Naive thymus-derived CD4-positive, alpha-beta T cell (primary cell): Measurements from ENCODE around the gene TPM2. TPM values are rescaled to one million over a fixed set of nuclear protein-coding genes. Genes with fewer than 3 reads are reported as not detected.

Experiments
- ATAC-seq: fragments of 150-1000 bp; cut with Tn5 transposase; 2 replicates; pipeline ENCODE4 v1.10.0; 2021; ENCODE audit warnings: mild to moderate bottlenecking, moderate library complexity
- CTCF ChIA-PET: fragments of 350-600 bp; sonication (Branson Sonifier 250); formaldehyde crosslinking; loops from one replicate; lab custom pipeline; 2021; ENCODE audit warnings: antibody characterized with exemption; lab: Charles Lee
- POLR2A ChIA-PET: fragments of 350-600 bp; sonication (Branson Sonifier 250); formaldehyde crosslinking; loops from one replicate; lab custom pipeline; 2021; ENCODE audit warnings: antibody characterized with exemption, inconsistent platforms; lab: Charles Lee
- DNase-seq, 9 donors: peaks; one replicate each; pipeline versions ENCODE4 v3.0.0 to v3.0.0-alpha.2; 2020 to 2022; ENCODE audit warnings: mixed read lengths in 1 of 9
- H3K27ac ChIP-seq: one replicate; pipeline ENCODE4 v1.7.0; 2013; ENCODE audit warnings: mild to moderate bottlenecking, low read depth, low read length, moderate library complexity
- H3K27me3 ChIP-seq, 2 donors: one replicate each; pipeline ENCODE4 v1.7.0; 2013; ENCODE audit warnings: low read length in 2 of 2, mild to moderate bottlenecking in 2 of 2, moderate library complexity in 2 of 2; ENCODE audit not compliant: control insufficient read depth in 2 of 2, insufficient read depth in 2 of 2
- H3K36me3 ChIP-seq, 3 experiments: 1 replicate in 2 of 3; 2 replicates in 1 of 3; pipeline ENCODE4 v1.7.0; 2013; ENCODE audit warnings: low read length in 3 of 3, mild to moderate bottlenecking in 3 of 3, moderate library complexity in 1 of 3; ENCODE audit not compliant: insufficient read depth in 3 of 3, control insufficient read depth in 2 of 3
- H3K4me1 ChIP-seq, 2 donors: one replicate each; pipeline ENCODE4 v1.7.0; 2013; ENCODE audit warnings: low read length in 2 of 2, mild to moderate bottlenecking in 2 of 2, moderate library complexity in 1 of 2; ENCODE audit not compliant: control insufficient read depth in 2 of 2, insufficient read depth in 2 of 2
- H3K4me3 ChIP-seq: 2 replicates; pipeline ENCODE4 v1.7.0; 2013; ENCODE audit warnings: mild to moderate bottlenecking, low read length
- H3K9me3 ChIP-seq, 3 experiments: 1 replicate in 2 of 3; 2 replicates in 1 of 3; pipeline ENCODE4 v1.7.0; 2013; ENCODE audit warnings: low read length in 3 of 3; ENCODE audit not compliant: control insufficient read depth in 2 of 3
- H3K27ac Mint-ChIP-seq, 9 donors: one replicate each; pipeline ENCODE4 v1.8.0; 2020 to 2022; ENCODE audit warnings: mixed read lengths in 9 of 9, mild to moderate bottlenecking in 8 of 9, moderate library complexity in 5 of 9, inconsistent platforms in 2 of 9
- H3K27me3 Mint-ChIP-seq, 5 donors: one replicate each; pipeline ENCODE4 v1.8.0; 2021 to 2022; ENCODE audit warnings: mixed read lengths in 5 of 5, mild to moderate bottlenecking in 1 of 5
- H3K36me3 Mint-ChIP-seq, 5 donors: one replicate each; pipeline ENCODE4 v1.8.0; 2020 to 2022; ENCODE audit warnings: mixed read lengths in 5 of 5, mild to moderate bottlenecking in 3 of 5, inconsistent platforms in 1 of 5
- H3K4me1 Mint-ChIP-seq, 7 donors: one replicate each; pipeline ENCODE4 v1.8.0; 2020 to 2022; ENCODE audit warnings: mixed read lengths in 7 of 7, mild to moderate bottlenecking in 3 of 7, inconsistent platforms in 1 of 7
- H3K4me3 Mint-ChIP-seq, 10 donors: one replicate each; pipeline ENCODE4 v1.8.0; 2020 to 2022; ENCODE audit warnings: mild to moderate bottlenecking in 10 of 10, mixed read lengths in 10 of 10, moderate library complexity in 6 of 10, inconsistent platforms in 2 of 10
- H3K9me3 Mint-ChIP-seq, 11 donors: one replicate each; pipeline ENCODE4 v1.8.0; 2020 to 2022; ENCODE audit warnings: mixed read lengths in 11 of 11, mild to moderate bottlenecking in 4 of 11, inconsistent platforms in 1 of 11, moderate library complexity in 1 of 11
- intact Hi-C, 2 donors: fragments of 100-400 bp; cut with micrococcal nuclease; formaldehyde crosslinking; loops; one replicate each; pipeline ENCODE4 v1.15.1; 2023
- polyA plus RNA-seq, 2 donors: library from polyadenylated mRNA; unstranded; fragments of 300-500 nt; fragmentation: Illumina TruSeq; gene quantifications; one replicate each; pipeline ENCODE4 v1.2.3, GENCODE V29; 2021
- total RNA-seq, 6 experiments: library from RNA in 5 of 6; stranded (reverse) in 5 of 6; gene quantifications; 1 replicate in 5 of 6; 2 replicates in 1 of 6; pipeline ENCODE4 v1.2.3 and lab custom pipeline; 2021 to 2026

Gene TPM2
- total and polyA plus RNA-seq, 7 experiments from 2014 or later, result 0.87 to 136 (median 40.0) TPM; not detected in 1

DNA sequence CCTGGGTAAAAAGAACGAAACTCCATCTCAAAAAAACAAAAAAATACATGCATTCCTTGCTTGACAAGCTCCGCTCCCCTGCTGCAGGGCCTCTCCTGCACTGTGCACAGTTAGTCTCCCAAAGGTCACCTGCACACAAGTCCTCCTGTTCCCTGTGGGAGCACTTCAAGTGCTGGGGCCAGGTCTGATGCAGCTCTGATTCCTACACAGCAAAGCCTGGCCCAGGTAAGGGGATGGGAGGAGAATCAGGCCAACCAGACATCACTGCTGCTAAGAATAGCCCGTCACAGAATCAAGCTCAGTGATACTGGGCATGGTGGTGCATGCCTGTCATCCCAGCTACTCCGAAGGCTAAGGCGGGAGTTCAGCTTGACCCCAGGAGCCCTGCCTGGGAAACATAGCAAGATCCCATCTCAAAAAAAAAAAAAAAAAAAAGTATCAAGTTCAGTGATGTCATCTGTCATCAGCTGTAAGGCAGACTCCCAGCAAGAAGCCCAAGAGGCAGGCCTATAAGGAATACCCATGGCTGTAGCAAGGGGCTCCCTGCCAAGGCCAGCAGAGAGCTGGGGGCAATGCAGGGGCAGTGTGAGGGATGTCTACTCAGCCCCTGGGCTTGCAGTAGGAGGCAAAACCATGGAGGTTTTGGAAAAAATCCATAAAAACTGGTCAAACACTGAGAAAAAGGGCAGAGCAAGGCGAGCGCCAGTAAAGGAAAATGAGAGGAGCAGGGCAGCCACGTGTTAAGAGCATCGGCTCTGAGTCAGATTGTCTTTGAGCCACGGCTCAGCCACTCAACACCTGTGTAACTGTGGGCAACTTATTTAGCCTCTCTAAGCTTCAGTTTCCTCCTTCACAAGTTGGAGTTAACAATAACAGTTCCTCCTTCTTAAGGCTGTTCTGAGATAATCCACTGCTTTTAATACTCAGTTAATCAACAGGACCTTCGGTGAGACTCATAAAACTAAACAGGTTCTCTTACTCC lies 3.2 kb downstream of the TPM2 start:
- no peak overlapping the region for H3K27ac ChIP-seq
- H3K27ac Mint-ChIP-seq, result peak overlapping the region in 3 of 9 donors; percentile 10 to 38 (median 29)
- H3K4me1 Mint-ChIP-seq, result peaks cover 10 to 29% (median 18%) of the 10 kb centered on the region in 7 donors
- peaks cover 0 to 12% (median 0%) of the 10 kb centered on the region in 3 experiments for H3K36me3 ChIP-seq
- peaks cover 0 to 4% of the 10 kb centered on the region in 2 donors for H3K4me1 ChIP-seq
- H3K9me3 Mint-ChIP-seq, result no peaks in the 10 kb centered on the region
- ATAC-seq (no peak), DNase-seq (no peak)
- no peaks in the 10 kb centered on the region for H3K9me3 ChIP-seq
- H3K27me3 ChIP-seq, result no peaks in the 10 kb centered on the region
- H3K4me3 Mint-ChIP-seq, result no peak overlapping the region
- POLR2A ChIA-PET, result interaction anchor here (0.8 to 0.9 kb wide), 4 partner anchors 21 to 118 kb away, joined by 3 to 6 read pairs (median 3); no protein-coding TSS in a partner anchor
- CTCF ChIA-PET, result interaction anchor here (0.6 to 1.5 kb wide), 4 partner anchors 10 to 199 kb away, joined by 4 to 8 read pairs (median 6); partner anchors contain the start of gene ARHGEF39
- no peak overlapping the region for H3K4me3 ChIP-seq
- H3K27me3 Mint-ChIP-seq, result no peaks in the 10 kb centered on the region
- peaks cover 0 to 4% (median 0%) of the 10 kb centered on the region in 5 donors for H3K36me3 Mint-ChIP-seq
- intact Hi-C loops, result no loop called here

DNA sequence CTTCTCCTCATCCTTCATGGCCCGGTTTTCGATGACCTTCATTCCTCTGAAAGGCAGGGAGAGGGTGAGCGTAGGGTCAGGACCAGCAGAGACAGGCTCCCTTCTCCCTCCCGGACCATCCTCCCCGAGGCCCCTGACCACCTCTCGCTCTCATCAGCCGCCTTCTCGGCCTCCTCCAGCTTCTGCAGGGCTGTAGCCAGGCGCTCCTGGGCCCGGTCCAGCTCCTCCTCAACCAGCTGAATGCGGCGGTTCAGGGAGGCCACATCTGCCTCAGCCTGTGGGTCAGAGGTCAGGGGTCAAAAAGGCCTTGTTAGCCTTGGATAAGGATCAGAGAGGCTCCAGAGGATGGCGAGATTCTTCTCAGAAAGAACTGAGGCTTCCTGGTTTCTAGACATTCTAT lies 4.2 kb downstream of the TPM2 start:
- intact Hi-C loops, result no loop called here
- H3K27me3 ChIP-seq, result no peaks in the 10 kb centered on the region
- no peak overlapping the region for H3K4me3 Mint-ChIP-seq
- no peak overlapping the region for H3K4me3 ChIP-seq
- no peaks in the 10 kb centered on the region for H3K9me3 ChIP-seq
- no peak overlapping the region for H3K27ac ChIP-seq
- H3K4me1 Mint-ChIP-seq, result peaks cover 5 to 21% (median 13%) of the 10 kb centered on the region in 7 donors
- DNase-seq (no peak), ATAC-seq (no peak)
- H3K36me3 Mint-ChIP-seq, result peaks cover 0 to 4% (median 0%) of the 10 kb centered on the region in 5 donors
- H3K4me1 ChIP-seq, result no peaks in the 10 kb centered on the region
- peaks cover 0 to 12% (median 0%) of the 10 kb centered on the region in 3 experiments for H3K36me3 ChIP-seq
- H3K27me3 Mint-ChIP-seq, result peaks cover 0 to 2% (median 0%) of the 10 kb centered on the region in 5 donors
- H3K9me3 Mint-ChIP-seq, result no peaks in the 10 kb centered on the region
- H3K27ac Mint-ChIP-seq, result no peak overlapping the region
- CTCF ChIA-PET, result no interaction called here
- POLR2A ChIA-PET, result no interaction called here

DNA sequence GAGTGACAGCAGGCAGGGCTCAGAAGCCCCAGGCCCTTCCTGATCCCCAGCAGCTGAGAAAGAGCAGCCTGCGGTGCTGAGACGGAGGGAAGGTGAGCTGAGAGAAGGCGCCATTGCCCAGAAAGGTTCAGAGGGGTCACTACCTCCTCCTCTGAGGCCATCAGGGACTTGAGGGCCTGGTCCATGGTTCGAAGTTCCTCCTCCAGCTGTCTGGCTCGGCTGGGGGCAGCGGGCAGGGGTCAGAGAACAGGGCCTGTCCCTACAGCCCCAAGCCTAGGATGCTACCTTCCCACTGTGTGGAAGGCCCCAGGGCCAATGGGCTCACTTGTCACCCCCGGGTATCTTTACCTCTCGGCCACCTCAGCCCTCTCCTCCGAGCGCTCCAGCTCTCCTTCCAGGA lies 4.8 kb downstream of the TPM2 start:
- H3K27ac Mint-ChIP-seq, result no peak overlapping the region

DNA sequence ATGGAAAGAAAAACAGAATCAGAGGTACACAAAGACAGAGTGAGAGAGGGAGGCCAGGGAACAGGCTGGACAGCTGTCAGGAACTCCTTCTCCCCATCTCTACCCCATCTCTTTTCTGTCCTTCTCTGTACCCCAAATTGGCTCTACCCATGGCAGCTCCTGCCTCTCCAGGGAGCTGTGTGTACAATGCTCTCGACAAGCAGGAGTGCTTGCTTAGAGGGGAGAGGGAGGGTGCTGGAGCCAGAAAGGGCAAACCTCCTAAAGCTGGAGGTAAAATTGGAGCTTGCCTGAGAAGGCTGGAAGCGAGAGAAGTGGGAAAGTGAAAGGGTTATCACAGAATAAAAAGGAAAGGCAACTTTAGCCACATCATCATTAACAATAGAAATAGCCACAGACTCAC lies 6.4 kb downstream of the TPM2 start:
- H3K4me1 Mint-ChIP-seq, result peaks cover 0 to 12% (median 4%) of the 10 kb centered on the region in 7 donors
- no peak overlapping the region for H3K4me3 ChIP-seq
- H3K27me3 ChIP-seq, result no peaks in the 10 kb centered on the region
- H3K4me3 Mint-ChIP-seq, result no peak overlapping the region
- intact Hi-C loops, result no loop called here
- no peaks in the 10 kb centered on the region for H3K9me3 Mint-ChIP-seq
- peaks cover 0 to 12% (median 0%) of the 10 kb centered on the region in 3 experiments for H3K36me3 ChIP-seq
- DNase-seq (no peak), ATAC-seq (no peak)
- H3K27ac Mint-ChIP-seq, result peak overlapping the region in 1 of 9 donors; percentile 78
- no peak overlapping the region for H3K27ac ChIP-seq
- ChIA-PET POLR2A (interaction anchor here (0.7 kb wide), 1 partner anchor 64 kb away, joined by 3 read pairs; no protein-coding TSS in a partner anchor), CTCF (interaction anchor here (0.9 to 1.6 kb wide), 3 partner anchors 14 to 37 kb away, joined by 3 to 5 read pairs (median 3); no protein-coding TSS in a partner anchor)
- no peaks in the 10 kb centered on the region for H3K9me3 ChIP-seq
- H3K36me3 Mint-ChIP-seq, result peaks cover 0 to 4% (median 0%) of the 10 kb centered on the region in 5 donors
- H3K27me3 Mint-ChIP-seq, result peaks cover 0 to 4% (median 0%) of the 10 kb centered on the region in 5 donors
- no peaks in the 10 kb centered on the region for H3K4me1 ChIP-seq

More for the DNA sequence above, 4.8 kb downstream of the TPM2 start:
- ChIA-PET POLR2A (no interaction called here), CTCF (interaction anchor here (1.5 kb wide), 1 partner anchor 11 kb away, joined by 7 read pairs; no protein-coding TSS in a partner anchor)
- Histone ChIP-seq H3K27ac (no peak overlapping the region), H3K9me3 (no peaks in the 10 kb centered on the region), H3K4me3 (no peak overlapping the region), H3K36me3 (peaks cover 0 to 12% (median 0%) of the 10 kb centered on the region in 3 experiments), H3K4me1 (no peaks in the 10 kb centered on the region), H3K27me3 (no peaks in the 10 kb centered on the region)
- no peak for ATAC-seq
- intact Hi-C loops, result no loop called here
- no peak for DNase-seq
- peaks cover 0 to 4% (median 0%) of the 10 kb centered on the region in 5 donors for H3K36me3 Mint-ChIP-seq
- peaks cover 0 to 2% (median 0%) of the 10 kb centered on the region in 5 donors for H3K27me3 Mint-ChIP-seq
- H3K4me3 Mint-ChIP-seq, result no peak overlapping the region
- H3K9me3 Mint-ChIP-seq, result no peaks in the 10 kb centered on the region
- H3K4me1 Mint-ChIP-seq, result peaks cover 5 to 21% (median 13%) of the 10 kb centered on the region in 7 donors

DNA sequence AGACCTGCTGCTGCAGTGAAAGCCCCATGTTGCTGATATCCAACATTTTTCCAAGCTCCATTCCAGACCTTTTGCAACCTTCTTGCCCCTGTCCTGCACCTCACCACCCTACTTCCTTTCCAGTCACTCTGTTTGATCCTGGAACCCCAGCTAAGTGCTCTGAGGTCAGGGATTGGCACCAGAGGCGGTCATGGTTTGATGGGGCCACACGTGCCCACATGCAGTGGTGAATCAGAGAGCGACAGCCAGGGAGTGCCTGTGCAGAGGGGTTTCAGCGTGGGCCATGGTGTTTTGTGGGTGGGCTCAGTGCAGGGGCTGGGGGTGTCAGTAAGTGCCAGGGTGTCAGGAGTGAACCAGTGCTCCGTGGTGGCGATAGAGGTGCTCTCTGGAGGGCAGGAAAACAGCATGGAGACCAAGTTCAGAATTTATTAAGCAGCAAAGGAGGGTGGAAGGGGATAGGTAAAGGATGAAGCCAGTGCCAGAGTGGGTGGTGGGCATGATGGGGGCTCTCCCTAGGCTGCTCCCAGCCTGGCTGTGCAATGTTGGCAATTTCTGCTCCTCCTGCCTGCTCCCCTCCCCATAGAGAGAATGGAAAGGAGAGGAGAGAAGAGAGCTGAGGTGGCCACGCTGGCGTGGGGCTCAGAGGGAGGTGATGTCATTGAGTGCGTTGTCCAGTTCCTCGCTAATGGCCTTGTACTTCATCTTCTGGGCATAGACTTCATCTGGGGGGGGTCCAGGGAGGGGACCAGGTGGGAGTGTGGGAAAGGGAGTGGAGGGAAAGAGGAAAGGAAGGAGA lies 7.0 kb downstream of the TPM2 start:
- ChIA-PET POLR2A (interaction anchor here (0.7 kb wide), 1 partner anchor 65 kb away, joined by 3 read pairs; no protein-coding TSS in a partner anchor), CTCF (interaction anchor here (1.0 to 1.6 kb wide), 2 partner anchors 12 to 21 kb away, joined by 5 to 6 read pairs; no protein-coding TSS in a partner anchor)
- Histone ChIP-seq H3K4me3 (no peak overlapping the region), H3K9me3 (no peaks in the 10 kb centered on the region), H3K4me1 (no peaks in the 10 kb centered on the region), H3K27ac (no peak overlapping the region), H3K36me3 (peaks cover 0 to 12% (median 0%) of the 10 kb centered on the region in 3 experiments), H3K27me3 (no peaks in the 10 kb centered on the region)
- ATAC-seq, result no peak
- H3K27me3 Mint-ChIP-seq, result peaks cover 0 to 4% (median 0%) of the 10 kb centered on the region in 5 donors
- peak overlapping the region in 3 of 9 donors; percentile 6 to 78 (median 43) for H3K27ac Mint-ChIP-seq
- intact Hi-C loops, result no loop called here
- H3K9me3 Mint-ChIP-seq, result no peaks in the 10 kb centered on the region
- no peak for DNase-seq
- H3K36me3 Mint-ChIP-seq, result peaks cover 0 to 4% (median 0%) of the 10 kb centered on the region in 5 donors
- no peak overlapping the region for H3K4me3 Mint-ChIP-seq
- H3K4me1 Mint-ChIP-seq, result peaks cover 0 to 12% (median 4%) of the 10 kb centered on the region in 7 donors

DNA sequence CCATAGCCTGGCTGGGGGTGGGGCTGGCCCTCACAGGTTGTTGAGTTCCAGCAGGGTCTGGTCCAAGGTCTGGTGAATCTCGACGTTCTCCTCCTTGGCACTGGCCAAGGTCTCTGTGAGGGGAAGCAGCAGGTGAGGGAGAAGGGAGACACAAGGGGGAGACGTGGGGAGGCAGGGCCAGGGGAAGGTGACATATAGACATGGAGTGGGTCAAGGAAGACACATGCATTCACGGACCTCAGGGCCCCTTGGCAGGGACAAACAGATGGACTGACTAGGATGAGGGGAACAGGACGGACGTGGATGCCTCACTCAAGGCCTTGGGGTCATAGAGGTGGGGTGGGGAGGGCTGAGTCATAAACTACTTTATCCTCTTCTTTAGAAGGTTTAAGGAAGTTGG lies 7.7 kb downstream of the TPM2 start:
- Histone ChIP-seq H3K9me3 (no peaks in the 10 kb centered on the region), H3K4me3 (no peak overlapping the region), H3K36me3 (peaks cover 0 to 12% (median 0%) of the 10 kb centered on the region in 3 experiments), H3K4me1 (no peaks in the 10 kb centered on the region), H3K27me3 (no peaks in the 10 kb centered on the region), H3K27ac (no peak overlapping the region)
- ChIA-PET POLR2A (no interaction called here), CTCF (interaction anchor here (1.0 kb wide), 1 partner anchor 13 kb away, joined by 6 read pairs; no protein-coding TSS in a partner anchor)
- H3K4me3 Mint-ChIP-seq, result no peak overlapping the region
- DNase-seq (no peak), ATAC-seq (no peak)
- peak overlapping the region in 1 of 9 donors; percentile 6 for H3K27ac Mint-ChIP-seq
- intact Hi-C loops, result no loop called here
- peaks cover 0 to 4% (median 0%) of the 10 kb centered on the region in 5 donors for H3K36me3 Mint-ChIP-seq
- no peaks in the 10 kb centered on the region for H3K9me3 Mint-ChIP-seq
- H3K4me1 Mint-ChIP-seq, result peaks cover 0 to 9% (median 2%) of the 10 kb centered on the region in 7 donors
- H3K27me3 Mint-ChIP-seq, result peaks cover 0 to 9% (median 0%) of the 10 kb centered on the region in 5 donors
